H9 (cell line): Measurements from ENCODE around the gene PRKCZ. TPM values are rescaled to one million over a fixed set of nuclear protein-coding genes. Genes with fewer than 3 reads are reported as not detected.

Source experiments
- DNase-seq: peaks from one replicate; pipeline ENCODE4 v3.0.0-alpha.2; 2017
- H2AFZ ChIP-seq: one replicate; pipeline ENCODE4 v1.6.1; 2013; ENCODE audit warnings: mild to moderate bottlenecking, low read length, control low read depth, moderate library complexity
- H2AK5ac ChIP-seq: 2 replicates; pipeline ENCODE4 v1.6.1; 2013; ENCODE audit warnings: low read length, control low read depth, mixed read lengths; ENCODE audit not compliant: insufficient read length
- H2BK120ac ChIP-seq: one replicate; pipeline ENCODE4 v1.6.1; 2013; ENCODE audit warnings: low read depth, mild to moderate bottlenecking, low read length, control low read depth, inconsistent platforms; ENCODE audit not compliant: poor library complexity, severe bottlenecking
- H2BK12ac ChIP-seq: 2 replicates; pipeline ENCODE4 v1.6.1; 2013; ENCODE audit warnings: low read length, control low read depth, mixed read lengths, low read depth; ENCODE audit not compliant: insufficient read length
- H2BK15ac ChIP-seq: 2 replicates; pipeline ENCODE4 v1.6.1; 2013; ENCODE audit warnings: low read depth, low read length, control low read depth
- H2BK20ac ChIP-seq: one replicate; pipeline ENCODE4 v1.6.1; 2013; ENCODE audit warnings: low read depth, mild to moderate bottlenecking, low read length, control low read depth, inconsistent platforms; ENCODE audit not compliant: poor library complexity, severe bottlenecking
- H2BK5ac ChIP-seq: 2 replicates; pipeline ENCODE4 v1.6.1; 2013; ENCODE audit warnings: low read length, control low read depth, mixed read lengths; ENCODE audit not compliant: insufficient read length
- H3K14ac ChIP-seq: 2 replicates; pipeline ENCODE4 v1.6.1; 2013; ENCODE audit warnings: low read length, control low read depth; ENCODE audit not compliant: insufficient read depth
- H3K18ac ChIP-seq: 2 replicates; pipeline ENCODE4 v1.6.1; 2013; ENCODE audit warnings: low read depth, mild to moderate bottlenecking, mixed read lengths, low read length, control low read depth; ENCODE audit not compliant: insufficient read length
- H3K23ac ChIP-seq: 2 replicates; pipeline ENCODE4 v1.6.1; 2013; ENCODE audit warnings: low read length, control low read depth, mixed read lengths, low read depth; ENCODE audit not compliant: insufficient read length
- H3K23me2 ChIP-seq: 2 replicates; pipeline ENCODE4 v1.6.1; 2013; ENCODE audit warnings: low read depth, mild to moderate bottlenecking, mixed read lengths, low read length, control low read depth; ENCODE audit not compliant: insufficient read length, poor library complexity, severe bottlenecking
- H3K27ac ChIP-seq: 2 replicates; pipeline ENCODE4 v1.5.1; 2013; ENCODE audit warnings: low read length, control low read depth, mixed read lengths, low read depth; ENCODE audit not compliant: insufficient read length
- H3K27me3 ChIP-seq: 2 replicates; pipeline ENCODE4 v1.6.1; 2013; ENCODE audit warnings: low read length, control low read depth, inconsistent platforms; ENCODE audit not compliant: insufficient read depth
- H3K4ac ChIP-seq: 2 replicates; pipeline ENCODE4 v1.6.1; 2013; ENCODE audit warnings: low read depth, mild to moderate bottlenecking, control low read depth, inconsistent platforms, low read length, moderate library complexity
- H3K4me1 ChIP-seq: 2 replicates; pipeline ENCODE4 v1.6.1; 2013; ENCODE audit warnings: low read length, control low read depth, inconsistent platforms; ENCODE audit not compliant: insufficient read depth
- H3K4me2 ChIP-seq: 2 replicates; pipeline ENCODE4 v1.6.1; 2013; ENCODE audit warnings: low read length, control low read depth, mixed read lengths; ENCODE audit not compliant: insufficient read length, insufficient read depth
- H3K56ac ChIP-seq: 2 replicates; pipeline ENCODE4 v1.6.1; 2013; ENCODE audit warnings: low read depth, mild to moderate bottlenecking, mixed read lengths, low read length, control low read depth; ENCODE audit not compliant: insufficient read length
- H3K79me1 ChIP-seq: 2 replicates; pipeline ENCODE4 v1.6.1; 2013; ENCODE audit warnings: low read depth, mild to moderate bottlenecking, moderate library complexity, low read length, control low read depth, inconsistent platforms; ENCODE audit not compliant: insufficient read depth, poor library complexity, severe bottlenecking
- H3K79me2 ChIP-seq: 2 replicates; pipeline ENCODE4 v1.6.1; 2013; ENCODE audit warnings: low read length, control low read depth, inconsistent platforms; ENCODE audit not compliant: insufficient read depth
- H3K9ac ChIP-seq: 2 replicates; pipeline ENCODE4 v1.6.1; 2013; ENCODE audit warnings: low read length, control low read depth, mixed read lengths; ENCODE audit not compliant: insufficient read length; ENCODE audit errors: extremely low read depth
- H3K9me3 ChIP-seq: one replicate; pipeline ENCODE4 v1.6.1; 2013; ENCODE audit warnings: low read depth, low read length, inconsistent platforms; ENCODE audit not compliant: control insufficient read depth
- H3T11ph ChIP-seq: one replicate; pipeline ENCODE4 v1.6.1; 2013; ENCODE audit warnings: mild to moderate bottlenecking, low read length, control low read depth, inconsistent platforms
- H4K20me1 ChIP-seq: one replicate; pipeline ENCODE4 v1.6.1; 2013; ENCODE audit not compliant: control insufficient read depth, insufficient read length, insufficient read depth
- H4K5ac ChIP-seq: 2 replicates; pipeline ENCODE4 v1.6.1; 2013; ENCODE audit warnings: low read depth, mild to moderate bottlenecking, mixed read lengths, low read length, control low read depth; ENCODE audit not compliant: insufficient read length
- H4K8ac ChIP-seq: replicated peaks from 2 replicates; pipeline ENCODE4 v1.6.1; 2013; ENCODE audit warnings: low read length, control low read depth, mixed read lengths, low read depth; ENCODE audit not compliant: insufficient read length
- H4K91ac ChIP-seq: 2 replicates; pipeline ENCODE4 v1.6.1; 2013; ENCODE audit warnings: low read depth, mild to moderate bottlenecking, moderate library complexity, mixed read lengths, low read length, control low read depth; ENCODE audit not compliant: insufficient read length
- H3K27ac Mint-ChIP-seq, 3 experiments: 2 replicates in 2 of 3; 3 replicates in 1 of 3; pipeline ENCODE4 v1.8.0; 2020 to 2021; ENCODE audit warnings: mixed read lengths in 3 of 3, mild to moderate bottlenecking in 1 of 3, moderate library complexity in 1 of 3
- H3K27me3 Mint-ChIP-seq: 2 replicates; pipeline ENCODE4 v1.8.0; 2021; ENCODE audit warnings: low read depth, mild to moderate bottlenecking, moderate library complexity, mixed read lengths
- H3K36me3 Mint-ChIP-seq, 3 experiments: 2 replicates in 2 of 3; 3 replicates in 1 of 3; pipeline ENCODE4 v1.8.0; 2020 to 2021; ENCODE audit warnings: low read depth in 3 of 3, mixed read lengths in 3 of 3; ENCODE audit not compliant: insufficient read depth in 1 of 3
- H3K4me1 Mint-ChIP-seq, 2 experiments: 2 replicates each; pipeline ENCODE4 v1.8.0; 2020; ENCODE audit warnings: mixed read lengths in 2 of 2
- H3K4me3 Mint-ChIP-seq, 2 experiments: 2 replicates in 1 of 2; 3 replicates in 1 of 2; pipeline ENCODE4 v1.8.0; 2020 to 2021; ENCODE audit warnings: mild to moderate bottlenecking in 2 of 2, mixed read lengths in 2 of 2, moderate library complexity in 1 of 2
- H3K9me3 Mint-ChIP-seq, 2 experiments: 2 replicates in 1 of 2; 3 replicates in 1 of 2; pipeline ENCODE4 v1.8.0; 2020; ENCODE audit warnings: mild to moderate bottlenecking in 2 of 2, mixed read lengths in 2 of 2, moderate library complexity in 1 of 2
- CTCF ChIP-seq: fragments of 200-600 bp; sonication (generic); conservative IDR thresholded peaks from 3 replicates; pipeline ENCODE4 v1.8.0; 2021; ENCODE audit warnings: antibody characterized with exemption, mild to moderate bottlenecking
- WGBS: extraction: QIAGEN DNeasy Blood & Tissue Kit; methylation state at CpG from one replicate; pipeline ENCODE4 v1.1.7; 2013; ENCODE audit warnings: missing lambda C conversion rate, low lambda C conversion rate, mixed read lengths; ENCODE audit not compliant: insufficient read length; ENCODE audit errors: extremely low coverage; 5-methylcytosine and 5-hydroxymethylcytosine counted together
- total RNA-seq: library from RNA; stranded (reverse); gene quantifications from 2 replicates; pipeline ENCODE4 v1.2.1, GENCODE V29; 2021

Gene PRKCZ
- total RNA-seq, 1 experiment from 2014 or later, result 48.4 TPM

GRCh38 chr1:2082064-2082463 lies 31.9 kb downstream of the PRKCZ start:
- no peak overlapping the region for H2AFZ ChIP-seq
- no peak overlapping the region for H3T11ph ChIP-seq
- no peak overlapping the region for H2BK15ac ChIP-seq
- H3K9ac ChIP-seq, result no peak overlapping the region
- peaks cover 19 to 27% (median 26%) of the 10 kb centered on the region in 3 experiments for H3K36me3 Mint-ChIP-seq
- no peak overlapping the region for H3K4me3 Mint-ChIP-seq
- no peak overlapping the region for H2BK12ac ChIP-seq
- no peak for TF ChIP-seq CTCF
- no peaks in the 10 kb centered on the region for H4K20me1 ChIP-seq
- H3K18ac ChIP-seq, result no peak overlapping the region
- no peak overlapping the region for H3K4ac ChIP-seq
- H3K9me3 Mint-ChIP-seq, result peaks cover 12 to 17% of the 10 kb centered on the region in 2 experiments
- H2BK5ac ChIP-seq, result no peak overlapping the region
- peaks cover 2% of the 10 kb centered on the region; the same call in 1 of the 2 replicates for H3K79me2 ChIP-seq
- H3K56ac ChIP-seq, result no peak overlapping the region
- H3K14ac ChIP-seq, result no peak overlapping the region
- H2BK20ac ChIP-seq, result no peak overlapping the region
- WGBS, result no CpG with 5 or more reads among the region's 22 CpGs
- H3K27ac Mint-ChIP-seq, result peak overlapping the region in 1 of 3 experiments; percentile 30; a peak in 2 of 7 replicates
- no peak overlapping the region for H4K91ac ChIP-seq
- H4K8ac ChIP-seq, result no peak overlapping the region
- no peak overlapping the region for H3K4me2 ChIP-seq
- no peak overlapping the region for H4K5ac ChIP-seq
- no peaks in the 10 kb centered on the region; the same call in 1 of the 2 replicates for H3K27me3 Mint-ChIP-seq
- H3K79me1 ChIP-seq, result no peaks in the 10 kb centered on the region
- peaks cover 2 to 4% of the 10 kb centered on the region in 2 experiments; a peak in 2 of 4 replicates for H3K4me1 Mint-ChIP-seq
- H3K27me3 ChIP-seq, result no peaks in the 10 kb centered on the region
- no peaks in the 10 kb centered on the region for H3K4me1 ChIP-seq
- H3K9me3 ChIP-seq, result peaks cover 5% of the 10 kb centered on the region
- H3K27ac ChIP-seq, result no peak overlapping the region
- no peak overlapping the region for H2AK5ac ChIP-seq
- H3K23me2 ChIP-seq, result no peaks in the 10 kb centered on the region
- no peak for DNase-seq
- no peak overlapping the region for H3K23ac ChIP-seq
- H2BK120ac ChIP-seq, result no peak overlapping the region
